Lung (tissue), 12 donors: ENCODE measurements around the gene PTPA. TPM values are rescaled to one million over a fixed set of nuclear protein-coding genes. Genes with fewer than 3 reads are reported as not detected.

Experiments used
- ATAC-seq: fragments of 200-7000 bp; cut with Tn5 transposase; one replicate; pipeline ENCODE4 v1.9.1; 2020; ENCODE audit warnings: moderate number of reproducible peaks; ENCODE audit not compliant: insufficient read depth, low FRiP score
- DNase-seq, 3 donors: peaks; one replicate each; pipeline ENCODE4 v3.0.0-alpha.2; 2013 to 2017
- H3K27ac ChIP-seq, 2 donors: one replicate each; pipeline ENCODE4 v1.5.1; 2013; ENCODE audit warnings: mild to moderate bottlenecking in 2 of 2, moderate library complexity in 2 of 2, control low read depth in 1 of 2, inconsistent platforms in 1 of 2, low read depth in 1 of 2, low read length in 1 of 2
- H3K27me3 ChIP-seq, 3 donors: one replicate each; pipeline ENCODE4 v1.5.1; 2013; ENCODE audit warnings: low read length in 2 of 3; ENCODE audit not compliant: control insufficient read depth in 3 of 3, insufficient read depth in 3 of 3
- H3K36me3 ChIP-seq, 4 donors: one replicate each; pipeline ENCODE4 v1.5.1; 2013; ENCODE audit warnings: low read length in 4 of 4, mild to moderate bottlenecking in 1 of 4, moderate library complexity in 1 of 4; ENCODE audit not compliant: control insufficient read depth in 4 of 4, insufficient read depth in 4 of 4
- H3K4me1 ChIP-seq, 5 donors: one replicate each; pipeline ENCODE4 v1.5.1; 2013; ENCODE audit warnings: low read length in 5 of 5, mild to moderate bottlenecking in 2 of 5, moderate library complexity in 1 of 5; ENCODE audit not compliant: control insufficient read depth in 5 of 5, insufficient read depth in 5 of 5
- H3K4me3 ChIP-seq: one replicate; pipeline ENCODE4 v1.5.1; 2013; ENCODE audit warnings: mild to moderate bottlenecking, control low read depth, moderate library complexity
- H3K9ac ChIP-seq, 2 donors: one replicate each; pipeline ENCODE4 v1.5.1; 2013; ENCODE audit warnings: low read length in 2 of 2, control low read depth in 1 of 2; ENCODE audit not compliant: insufficient read depth in 1 of 2
- H3K9me3 ChIP-seq, 4 donors: one replicate each; pipeline ENCODE4 v1.5.1; 2013; ENCODE audit warnings: low read length in 3 of 4, mild to moderate bottlenecking in 1 of 4, moderate library complexity in 1 of 4; ENCODE audit not compliant: control insufficient read depth in 4 of 4, insufficient read depth in 3 of 4
- WGBS, 2 donors: extraction: QIAGEN DNeasy Blood & Tissue Kit; methylation state at CpG; one replicate each; pipeline ENCODE4 v1.1.7; 2013; 5-methylcytosine and 5-hydroxymethylcytosine counted together
- polyA plus RNA-seq, 2 donors: library from polyadenylated mRNA; stranded (reverse); fragments of 200-250 nt; gene quantifications; one replicate each; pipeline ENCODE4 v1.2.1, GENCODE V29; 2013
- total RNA-seq, 2 donors: library from RNA; depleted of rRNA in 1 of 2; stranded (reverse); fragments of >200 nt in 1 of 2; gene quantifications; one replicate each; pipeline ENCODE4 v1.2.1, GENCODE V29; 2014 to 2021
- TF ChIP-seq, protein P1 (sequence below): IDR thresholded peaks from 2 replicates; pipeline ENCODE4 v1.5.1; 2012; ENCODE audit warnings: mild to moderate bottlenecking; ENCODE audit errors: control extremely low read depth, extremely low read depth
- donor health status: control.
- donor health status: control.
- donor health status: Bipolar disorder and iron deficiency.
- donor health status: healthy.
- donor health status: DM: yes; HTN: yes; CAD: no.

PTPA gene
- total and polyA plus RNA-seq, 4 donors, result 62.5 to 145 (median 116) TPM

- Histone ChIP-seq H3K4me1 (no peaks in the 10 kb centered on the region), H3K4me3 (no peak overlapping the region), H3K27ac (no peak overlapping the region), H3K9ac (no peak overlapping the region), H3K9me3 (no peaks in the 10 kb centered on the region), H3K27me3 (no peaks in the 10 kb centered on the region), H3K36me3 (peaks cover 0 to 19% (median 2%) of the 10 kb centered on the region in 4 donors)
- TF ChIP-seq, protein P1, sequence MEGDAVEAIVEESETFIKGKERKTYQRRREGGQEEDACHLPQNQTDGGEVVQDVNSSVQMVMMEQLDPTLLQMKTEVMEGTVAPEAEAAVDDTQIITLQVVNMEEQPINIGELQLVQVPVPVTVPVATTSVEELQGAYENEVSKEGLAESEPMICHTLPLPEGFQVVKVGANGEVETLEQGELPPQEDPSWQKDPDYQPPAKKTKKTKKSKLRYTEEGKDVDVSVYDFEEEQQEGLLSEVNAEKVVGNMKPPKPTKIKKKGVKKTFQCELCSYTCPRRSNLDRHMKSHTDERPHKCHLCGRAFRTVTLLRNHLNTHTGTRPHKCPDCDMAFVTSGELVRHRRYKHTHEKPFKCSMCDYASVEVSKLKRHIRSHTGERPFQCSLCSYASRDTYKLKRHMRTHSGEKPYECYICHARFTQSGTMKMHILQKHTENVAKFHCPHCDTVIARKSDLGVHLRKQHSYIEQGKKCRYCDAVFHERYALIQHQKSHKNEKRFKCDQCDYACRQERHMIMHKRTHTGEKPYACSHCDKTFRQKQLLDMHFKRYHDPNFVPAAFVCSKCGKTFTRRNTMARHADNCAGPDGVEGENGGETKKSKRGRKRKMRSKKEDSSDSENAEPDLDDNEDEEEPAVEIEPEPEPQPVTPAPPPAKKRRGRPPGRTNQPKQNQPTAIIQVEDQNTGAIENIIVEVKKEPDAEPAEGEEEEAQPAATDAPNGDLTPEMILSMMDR, result no peak
- 85 to 90% methylated on average over 8 of the region's 8 CpGs for WGBS, 2 donors
- ATAC-seq, result no peak
- DNase-seq, result no peak
These were observed 37.8 kb upstream of the PTPA start for GRCh38 chr9:129073404-129073803.

- ATAC-seq, result no peak
- 85 to 90% methylated on average over 3 of the region's 3 CpGs for WGBS, 2 donors
- Histone ChIP-seq H3K27me3 (no peaks in the 10 kb centered on the region), H3K4me1 (no peaks in the 10 kb centered on the region), H3K36me3 (peaks cover 0 to 16% (median 2%) of the 10 kb centered on the region in 4 donors), H3K4me3 (no peak overlapping the region), H3K27ac (no peak overlapping the region), H3K9me3 (no peaks in the 10 kb centered on the region), H3K9ac (no peak overlapping the region)
- DNase-seq, result no peak
- TF ChIP-seq, protein P1, result no peak
These were observed 37.1 kb upstream of the PTPA start for GRCh38 chr9:129074106-129074505.

DNA sequence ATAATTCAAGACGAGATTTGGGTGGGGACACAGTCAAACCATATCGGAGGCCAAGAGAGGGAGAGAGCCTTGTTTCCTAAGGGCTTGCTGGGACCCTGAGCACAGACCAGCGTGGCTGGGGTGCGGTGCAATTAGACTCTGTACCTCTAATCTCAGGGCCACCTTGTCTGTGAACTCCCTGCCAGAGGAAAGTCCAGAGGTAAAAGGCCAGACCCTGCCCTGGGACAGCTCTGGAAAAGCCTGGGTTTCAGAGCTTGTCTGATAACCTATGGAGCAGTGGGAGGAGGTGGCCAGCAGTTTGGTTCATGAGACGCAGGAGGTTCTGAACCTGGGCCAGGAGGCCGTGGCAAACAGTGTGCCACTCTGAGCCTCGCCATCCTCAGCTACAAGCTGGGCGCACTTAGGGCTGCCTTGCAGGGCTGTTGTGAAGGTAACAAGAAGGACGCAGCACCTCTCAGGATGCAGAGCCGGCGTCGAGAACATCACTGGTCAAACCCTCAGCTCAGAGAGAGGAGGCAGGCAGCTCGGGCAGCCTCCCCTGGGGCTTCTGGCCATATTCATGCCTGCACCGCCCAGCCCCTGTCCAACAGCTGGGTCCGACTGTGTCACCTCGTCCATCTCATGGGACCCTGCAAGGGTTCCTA, 35.1 kb upstream of the PTPA start:
- 91 to 94% methylated on average over 16 of the region's 16 CpGs for WGBS, 2 donors
- TF ChIP-seq, protein P1, result no peak
- Histone ChIP-seq H3K4me1 (peaks cover 0 to 4% (median 0%) of the 10 kb centered on the region in 5 donors), H3K36me3 (peaks cover 0 to 4% (median 2%) of the 10 kb centered on the region in 4 donors), H3K4me3 (no peak overlapping the region), H3K9ac (no peak overlapping the region), H3K9me3 (no peaks in the 10 kb centered on the region), H3K27ac (no peak overlapping the region), H3K27me3 (no peaks in the 10 kb centered on the region)
- no peak for DNase-seq
- no peak for ATAC-seq

- 93 to 96% methylated on average over 11 of the region's 11 CpGs for WGBS, 2 donors
- DNase-seq (no peak), ATAC-seq (no peak)
- Histone ChIP-seq H3K36me3 (peaks cover 0 to 3% (median under 1%) of the 10 kb centered on the region in 4 donors), H3K27me3 (no peaks in the 10 kb centered on the region), H3K4me1 (peaks cover 0 to 7% (median 0%) of the 10 kb centered on the region in 5 donors), H3K9ac (no peak overlapping the region), H3K4me3 (no peak overlapping the region), H3K27ac (no peak overlapping the region), H3K9me3 (no peaks in the 10 kb centered on the region)
- TF ChIP-seq, protein P1, result no peak
These were observed 34.6 kb upstream of the PTPA start for GRCh38 chr9:129076640-129077037.
